Endothelial cell of umbilical vein (primary cell): Measurements from ENCODE around the gene GPR26.

Source experiments
- EZH2 ChIP-seq: IDR thresholded peaks from 2 replicates; pipeline ENCODE4 v1.6.1; 2012; ENCODE audit warnings: borderline replicate concordance, low read depth, mild to moderate bottlenecking, moderate library complexity, low read length, inconsistent platforms; ENCODE audit not compliant: severe bottlenecking
- GATA2 ChIP-seq: IDR thresholded peaks from 2 replicates; pipeline ENCODE4 v1.7.0; 2011; ENCODE audit warnings: low read depth, mild to moderate bottlenecking, moderate library complexity, mixed read lengths, low read length; ENCODE audit not compliant: insufficient read length, insufficient read depth
- JUN ChIP-seq: IDR thresholded peaks from 2 replicates; pipeline ENCODE4 v1.6.1; 2011; ENCODE audit warnings: borderline replicate concordance, low read depth; ENCODE audit not compliant: insufficient read length, insufficient read depth
- MAX ChIP-seq: IDR thresholded peaks from 2 replicates; pipeline ENCODE4 v1.6.1; 2011; ENCODE audit not compliant: insufficient read depth, insufficient read length
- POLR2A ChIP-seq: IDR thresholded peaks from 2 replicates; pipeline ENCODE4 v1.6.1; 2012; ENCODE audit warnings: low read depth, mild to moderate bottlenecking, control low read depth, low read length
- POLR2AphosphoS5 ChIP-seq: IDR thresholded peaks from 2 replicates; pipeline ENCODE4 v1.6.1; 2012; ENCODE audit warnings: low read depth, mild to moderate bottlenecking, control low read depth, low read length, moderate library complexity; ENCODE audit not compliant: insufficient read depth
- TF ChIP-seq, protein P1 (sequence below), 2 donors: IDR thresholded peaks; 1 replicate in 1 of 2; 2 replicates in 1 of 2; pipeline ENCODE4 v1.5.1; 2011; ENCODE audit warnings: low read length in 2 of 2, mild to moderate bottlenecking in 2 of 2, moderate library complexity in 2 of 2, control low read depth in 1 of 2, inconsistent platforms in 1 of 2, low read depth in 1 of 2; ENCODE audit not compliant: insufficient read depth in 1 of 2; ENCODE audit errors: extremely low read depth in 1 of 2

GRCh38 chr10:123741711-123742110, 75.6 kb downstream of the GPR26 start:
- TF ChIP-seq POLR2AphosphoS5 (no peak), EZH2 (no peak), JUN (no peak), POLR2A (no peak), MAX (no peak), GATA2 (no peak)
- TF ChIP-seq, protein P1, sequence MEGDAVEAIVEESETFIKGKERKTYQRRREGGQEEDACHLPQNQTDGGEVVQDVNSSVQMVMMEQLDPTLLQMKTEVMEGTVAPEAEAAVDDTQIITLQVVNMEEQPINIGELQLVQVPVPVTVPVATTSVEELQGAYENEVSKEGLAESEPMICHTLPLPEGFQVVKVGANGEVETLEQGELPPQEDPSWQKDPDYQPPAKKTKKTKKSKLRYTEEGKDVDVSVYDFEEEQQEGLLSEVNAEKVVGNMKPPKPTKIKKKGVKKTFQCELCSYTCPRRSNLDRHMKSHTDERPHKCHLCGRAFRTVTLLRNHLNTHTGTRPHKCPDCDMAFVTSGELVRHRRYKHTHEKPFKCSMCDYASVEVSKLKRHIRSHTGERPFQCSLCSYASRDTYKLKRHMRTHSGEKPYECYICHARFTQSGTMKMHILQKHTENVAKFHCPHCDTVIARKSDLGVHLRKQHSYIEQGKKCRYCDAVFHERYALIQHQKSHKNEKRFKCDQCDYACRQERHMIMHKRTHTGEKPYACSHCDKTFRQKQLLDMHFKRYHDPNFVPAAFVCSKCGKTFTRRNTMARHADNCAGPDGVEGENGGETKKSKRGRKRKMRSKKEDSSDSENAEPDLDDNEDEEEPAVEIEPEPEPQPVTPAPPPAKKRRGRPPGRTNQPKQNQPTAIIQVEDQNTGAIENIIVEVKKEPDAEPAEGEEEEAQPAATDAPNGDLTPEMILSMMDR (IDR thresholded peaks at IDR 0.05; ENCODE audit: extremely low read depth in 1 of 2, insufficient read depth in 1 of 2, low read depth in 1 of 2, low read length in 2 of 2) = no peak
